ENCODE measurements around the gene TPBG. TPM values are rescaled to one million over a fixed set of nuclear protein-coding genes. Genes with fewer than 3 reads are reported as not detected.

The TPBG gene
- total RNA-seq, 2 donors from 2014 or later: 7.4 to 16.7 TPM

GRCh38 chr6:82362144-82362543, 1.5 kb upstream of the TPBG start:
- peaks cover 0 to 22% of the 10 kb centered on the region in 2 donors for H3K4me1 ChIP-seq
- DNase-seq (ENCODE audit: low spot score): no peak
- H3K9me3 ChIP-seq: no peaks in the 10 kb centered on the region
- no peak for TF ChIP-seq CTCF (IDR thresholded peaks at IDR 0.05)
- H3K27me3 ChIP-seq: no peaks in the 10 kb centered on the region
- no peak overlapping the region for H3K4me3 ChIP-seq
- no peaks in the 10 kb centered on the region for H3K36me3 ChIP-seq
- H3K27ac ChIP-seq: no peak overlapping the region

- DNase-seq (ENCODE audit: low spot score): no peak
- H3K4me3 ChIP-seq: peak overlapping the region; percentile 58 to 63
- H3K27me3 ChIP-seq: no peaks in the 10 kb centered on the region
- H3K36me3 ChIP-seq: no peaks in the 10 kb centered on the region
- H3K9me3 ChIP-seq: no peaks in the 10 kb centered on the region
- H3K4me1 ChIP-seq: peaks cover 0 to 22% of the 10 kb centered on the region in 2 donors
- H3K27ac ChIP-seq: no peak overlapping the region
- TF ChIP-seq CTCF (IDR thresholded peaks at IDR 0.05): no peak
Observed at GRCh38 chr6:82362878-82363427, 664 bp upstream of the TPBG start.

GRCh38 chr6:82364087-82365015, 734 bp downstream of the TPBG start:
- no peak for TF ChIP-seq CTCF (IDR thresholded peaks at IDR 0.05)
- no peaks in the 10 kb centered on the region for H3K36me3 ChIP-seq
- peak overlapping the region; percentile 65 to 72 for H3K27ac ChIP-seq
- DNase-seq (ENCODE audit: low spot score): peak; percentile 64
- peaks cover 0 to 22% of the 10 kb centered on the region in 2 donors for H3K4me1 ChIP-seq
- H3K27me3 ChIP-seq: no peaks in the 10 kb centered on the region
- H3K9me3 ChIP-seq: no peaks in the 10 kb centered on the region
- H3K4me3 ChIP-seq: peak overlapping the region; percentile 58 to 63

- no peaks in the 10 kb centered on the region for H3K9me3 ChIP-seq
- H3K4me1 ChIP-seq: peaks cover 0 to 22% of the 10 kb centered on the region in 2 donors
- no peaks in the 10 kb centered on the region for H3K27me3 ChIP-seq
- H3K4me3 ChIP-seq: peak overlapping the region; percentile 58 to 63
- peak overlapping the region; percentile 65 to 72 for H3K27ac ChIP-seq
- no peaks in the 10 kb centered on the region for H3K36me3 ChIP-seq
- TF ChIP-seq CTCF (IDR thresholded peaks at IDR 0.05): no peak
- DNase-seq (ENCODE audit: low spot score): no peak
Observed at GRCh38 chr6:82365016-82365795, 1.6 kb downstream of the TPBG start.

GRCh38 chr6:82367704-82368103, 4.1 kb downstream of the TPBG start:
- Histone ChIP-seq H3K27ac (no peak overlapping the region), H3K9me3 (no peaks in the 10 kb centered on the region), H3K27me3 (no peaks in the 10 kb centered on the region), H3K4me3 (no peak overlapping the region), H3K36me3 (no peaks in the 10 kb centered on the region), H3K4me1 (peaks cover 0 to 22% of the 10 kb centered on the region in 2 donors)
- DNase-seq (ENCODE audit: low spot score): no peak
- TF ChIP-seq CTCF (IDR thresholded peaks at IDR 0.05): no peak
